HG03378 (cell line): ENCODE measurements around the gene PALM2AKAP2.

Experiments used
- ATAC-seq: cut with Tn5 transposase; IDR thresholded peaks from one replicate; pipeline ENCODE4 v1.9.1; 2021; ENCODE audit warnings: mild to moderate bottlenecking, moderate library complexity; ENCODE audit not compliant: unreplicated experiment

Gene PALM2AKAP2

GRCh38 chr9:109771796-109772531 lies 8.0 kb upstream of the PALM2AKAP2 start:
- no peak for ATAC-seq

GRCh38 chr9:109775516-109775915 lies 4.5 kb upstream of the PALM2AKAP2 start:
- no peak for ATAC-seq

GRCh38 chr9:109776391-109776790 lies 3.6 kb upstream of the PALM2AKAP2 start:
- ATAC-seq: no peak

- ATAC-seq: no peak
Measured at GRCh38 chr9:109780453-109781033, 545 bp downstream of the PALM2AKAP2 start.

GRCh38 chr9:109781086-109781485 lies 1.1 kb downstream of the PALM2AKAP2 start:
- no peak for ATAC-seq

- ATAC-seq: no peak
Measured at GRCh38 chr9:109781541-109782197, 1.7 kb downstream of the PALM2AKAP2 start.

- no peak for ATAC-seq
Measured at GRCh38 chr9:109787735-109788134, 7.7 kb downstream of the PALM2AKAP2 start.

GRCh38 chr9:109789556-109789955 lies 9.6 kb downstream of the PALM2AKAP2 start:
- no peak for ATAC-seq

GRCh38 chr9:109789971-109790370 lies 10.0 kb downstream of the PALM2AKAP2 start:
- no peak for ATAC-seq

- no peak for ATAC-seq
Measured at GRCh38 chr9:109791003-109791677, 11.1 kb downstream of the PALM2AKAP2 start.

- no peak for ATAC-seq
Measured at GRCh38 chr9:109791747-109792146, 11.7 kb downstream of the PALM2AKAP2 start.

- ATAC-seq: no peak
Measured at GRCh38 chr9:109792951-109793546, 13.1 kb downstream of the PALM2AKAP2 start.

GRCh38 chr9:109793921-109794320 lies 13.9 kb downstream of the PALM2AKAP2 start:
- no peak for ATAC-seq

GRCh38 chr9:109794361-109795012 lies 14.5 kb downstream of the PALM2AKAP2 start:
- no peak for ATAC-seq

- ATAC-seq: no peak
Measured at GRCh38 chr9:109795613-109796012, 15.6 kb downstream of the PALM2AKAP2 start.

- ATAC-seq: no peak
Measured at GRCh38 chr9:109796078-109796477, 16.1 kb downstream of the PALM2AKAP2 start.

- no peak for ATAC-seq
Measured at GRCh38 chr9:109797006-109797405, 17.0 kb downstream of the PALM2AKAP2 start.

- no peak for ATAC-seq
Measured at GRCh38 chr9:109797509-109797908, 17.5 kb downstream of the PALM2AKAP2 start.

GRCh38 chr9:109799141-109799540 lies 19.1 kb downstream of the PALM2AKAP2 start:
- no peak for ATAC-seq

- ATAC-seq: no peak
Measured at GRCh38 chr9:109799792-109800191, 19.8 kb downstream of the PALM2AKAP2 start.

- ATAC-seq: no peak
Measured at GRCh38 chr9:109801484-109801883, 21.5 kb downstream of the PALM2AKAP2 start.
